DND-41 (cell line): ENCODE data around the gene COBL.

Source experiments
- EZH2 ChIP-seq: IDR thresholded peaks from 3 replicates; pipeline ENCODE4 v1.6.1; 2012; ENCODE audit warnings: borderline replicate concordance, low read depth, mild to moderate bottlenecking, moderate library complexity, low read length, inconsistent platforms; ENCODE audit not compliant: severe bottlenecking
- TF ChIP-seq, protein P1 (sequence below): IDR thresholded peaks from 2 replicates; pipeline ENCODE4 v1.5.1; 2012; ENCODE audit warnings: borderline replicate concordance, low read length, moderate library complexity, mild to moderate bottlenecking; ENCODE audit not compliant: poor library complexity, severe bottlenecking; ENCODE audit errors: extremely low read depth

DNA sequence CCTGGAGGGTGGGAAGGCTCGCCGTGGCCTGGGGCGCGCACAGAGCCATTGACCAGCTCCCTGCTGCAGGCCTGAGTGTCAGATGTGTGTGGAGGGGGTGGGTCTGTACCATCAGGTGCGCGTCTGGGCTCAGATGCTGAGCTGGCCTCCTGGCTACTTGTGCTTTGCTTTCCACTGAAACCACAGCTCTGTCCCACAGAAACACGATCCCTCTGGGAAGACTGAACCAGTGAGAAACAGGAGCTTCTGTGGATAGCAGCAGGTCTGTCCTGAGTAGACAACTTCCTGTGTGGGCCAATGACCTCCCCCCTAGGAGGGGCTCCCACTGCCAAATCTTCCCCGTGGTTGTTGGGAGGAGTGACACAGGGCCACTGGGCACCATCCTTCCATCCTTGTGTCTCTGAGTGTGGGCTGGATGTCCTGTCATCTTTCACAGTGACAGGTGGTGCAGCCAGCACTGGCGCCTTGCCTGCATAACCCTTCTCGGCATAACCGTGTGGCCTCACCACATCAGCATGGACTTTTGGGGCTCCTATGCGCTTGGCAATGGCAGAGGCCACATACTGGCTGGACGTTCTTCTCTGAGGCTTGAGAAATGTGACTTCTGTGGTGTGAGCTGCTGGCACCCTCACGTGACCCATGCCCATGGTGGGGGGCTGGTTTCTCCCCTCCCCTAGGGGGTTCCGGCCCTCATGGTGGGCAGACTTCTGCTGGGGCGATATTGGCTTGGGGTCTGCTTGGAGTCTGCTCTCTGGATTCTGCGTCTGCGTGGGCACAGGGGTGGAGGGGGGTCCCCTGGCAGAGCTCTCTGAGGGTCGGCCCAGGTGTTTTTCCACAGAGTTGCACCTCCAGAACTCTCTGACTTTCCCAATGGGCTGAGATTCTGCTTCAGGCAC, 288.4 kb downstream of the COBL start:
- TF ChIP-seq, protein P1, sequence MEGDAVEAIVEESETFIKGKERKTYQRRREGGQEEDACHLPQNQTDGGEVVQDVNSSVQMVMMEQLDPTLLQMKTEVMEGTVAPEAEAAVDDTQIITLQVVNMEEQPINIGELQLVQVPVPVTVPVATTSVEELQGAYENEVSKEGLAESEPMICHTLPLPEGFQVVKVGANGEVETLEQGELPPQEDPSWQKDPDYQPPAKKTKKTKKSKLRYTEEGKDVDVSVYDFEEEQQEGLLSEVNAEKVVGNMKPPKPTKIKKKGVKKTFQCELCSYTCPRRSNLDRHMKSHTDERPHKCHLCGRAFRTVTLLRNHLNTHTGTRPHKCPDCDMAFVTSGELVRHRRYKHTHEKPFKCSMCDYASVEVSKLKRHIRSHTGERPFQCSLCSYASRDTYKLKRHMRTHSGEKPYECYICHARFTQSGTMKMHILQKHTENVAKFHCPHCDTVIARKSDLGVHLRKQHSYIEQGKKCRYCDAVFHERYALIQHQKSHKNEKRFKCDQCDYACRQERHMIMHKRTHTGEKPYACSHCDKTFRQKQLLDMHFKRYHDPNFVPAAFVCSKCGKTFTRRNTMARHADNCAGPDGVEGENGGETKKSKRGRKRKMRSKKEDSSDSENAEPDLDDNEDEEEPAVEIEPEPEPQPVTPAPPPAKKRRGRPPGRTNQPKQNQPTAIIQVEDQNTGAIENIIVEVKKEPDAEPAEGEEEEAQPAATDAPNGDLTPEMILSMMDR = no peak
- no peak for TF ChIP-seq EZH2
